Activated naive CD8-positive, alpha-beta T cell treated with anti-CD3 and anti-CD28 coated beads, Interleukin-2, amount 50 U/mL, for 16 hours (primary cell): ENCODE data around the gene RAPGEF4.
A peak's percentile ranks its signal among the peaks of the same experiment; 100 is the strongest.

Source experiments
- DNase-seq: peaks from one replicate; pipeline ENCODE4 v3.0.0-alpha.2; 2020; ENCODE audit warnings: low read depth, low spot score

RAPGEF4 gene

GRCh38 chr2:172861098-172861497 lies 125.5 kb downstream of the RAPGEF4 start:
- DNase-seq, result no peak

GRCh38 chr2:172861656-172862476 lies 126.2 kb downstream of the RAPGEF4 start:
- no peak for DNase-seq

- DNase-seq, result no peak
Observed at GRCh38 chr2:172863341-172863740, 127.7 kb downstream of the RAPGEF4 start.

- DNase-seq, result peak; percentile 7
Observed at GRCh38 chr2:172864182-172864581, 128.5 kb downstream of the RAPGEF4 start.

- DNase-seq, result no peak
Observed at GRCh38 chr2:172865422-172865821, 129.8 kb downstream of the RAPGEF4 start.

GRCh38 chr2:172869861-172870260 lies 134.2 kb downstream of the RAPGEF4 start:
- no peak for DNase-seq

GRCh38 chr2:172870396-172870795 lies 134.8 kb downstream of the RAPGEF4 start:
- DNase-seq, result no peak

GRCh38 chr2:172877826-172878225 lies 142.2 kb downstream of the RAPGEF4 start:
- no peak for DNase-seq

GRCh38 chr2:172878260-172878659 lies 142.6 kb downstream of the RAPGEF4 start:
- no peak for DNase-seq

- DNase-seq, result no peak
Observed at GRCh38 chr2:172884336-172884735, 148.7 kb downstream of the RAPGEF4 start.

GRCh38 chr2:172885996-172886395 lies 150.4 kb downstream of the RAPGEF4 start:
- no peak for DNase-seq

GRCh38 chr2:172887280-172887679 lies 151.6 kb downstream of the RAPGEF4 start:
- no peak for DNase-seq

GRCh38 chr2:172888714-172889669 lies 153.3 kb downstream of the RAPGEF4 start:
- no peak for DNase-seq

GRCh38 chr2:172889768-172890430 lies 154.3 kb downstream of the RAPGEF4 start:
- no peak for DNase-seq

GRCh38 chr2:172893111-172893510 lies 157.5 kb downstream of the RAPGEF4 start:
- DNase-seq, result no peak

GRCh38 chr2:172893671-172894070 lies 158.0 kb downstream of the RAPGEF4 start:
- DNase-seq, result no peak

GRCh38 chr2:172894689-172895387 lies 159.2 kb downstream of the RAPGEF4 start:
- no peak for DNase-seq

- no peak for DNase-seq
Observed at GRCh38 chr2:172896661-172897081, 161.0 kb downstream of the RAPGEF4 start.

GRCh38 chr2:172900871-172901270 lies 165.2 kb downstream of the RAPGEF4 start:
- no peak for DNase-seq

- DNase-seq, result no peak
Observed at GRCh38 chr2:172901913-172902312, 166.3 kb downstream of the RAPGEF4 start.

- no peak for DNase-seq
Observed at GRCh38 chr2:172904236-172904635, 168.6 kb downstream of the RAPGEF4 start.
